Inflammatory macrophage treated with lipopolysaccharide for 1 hour (primary cell): ENCODE measurements around the gene NISCH.
A peak's percentile ranks its signal among the peaks of the same experiment; 100 is the strongest.

Experiments used
- DNase-seq, 2 donors: peaks; one replicate each; pipeline ENCODE4 v3.0.0-alpha.2; 2020 to 2022

Gene NISCH

GRCh38 chr3:52447512-52448355, 7.7 kb upstream of the NISCH start:
- DNase-seq, result no peak

- DNase-seq, result no peak
Observed at GRCh38 chr3:52450489-52451236, 4.7 kb upstream of the NISCH start.

- DNase-seq, result no peak
Observed at GRCh38 chr3:52451237-52452083, 3.9 kb upstream of the NISCH start.

GRCh38 chr3:52452126-52452525, 3.3 kb upstream of the NISCH start:
- DNase-seq, result no peak

- DNase-seq, result no peak
Observed at GRCh38 chr3:52452570-52453221, 2.7 kb upstream of the NISCH start.

GRCh38 chr3:52453496-52454249, 1.7 kb upstream of the NISCH start, which contains the start of gene TNNC1:
Gene TNNC1, minus strand, starts transcription at chr3:52454041. Its CDS starts 26 bp downstream, at chr3:52454015.
- no peak for DNase-seq

GRCh38 chr3:52454250-52454937, 1.0 kb upstream of the NISCH start:
- DNase-seq, result no peak

- no peak for DNase-seq
Observed at GRCh38 chr3:52454938-52455282, 494 bp upstream of the NISCH start.

GRCh38 chr3:52456169-52456799, 880 bp downstream of the NISCH start:
- DNase-seq, result no peak

DNA sequence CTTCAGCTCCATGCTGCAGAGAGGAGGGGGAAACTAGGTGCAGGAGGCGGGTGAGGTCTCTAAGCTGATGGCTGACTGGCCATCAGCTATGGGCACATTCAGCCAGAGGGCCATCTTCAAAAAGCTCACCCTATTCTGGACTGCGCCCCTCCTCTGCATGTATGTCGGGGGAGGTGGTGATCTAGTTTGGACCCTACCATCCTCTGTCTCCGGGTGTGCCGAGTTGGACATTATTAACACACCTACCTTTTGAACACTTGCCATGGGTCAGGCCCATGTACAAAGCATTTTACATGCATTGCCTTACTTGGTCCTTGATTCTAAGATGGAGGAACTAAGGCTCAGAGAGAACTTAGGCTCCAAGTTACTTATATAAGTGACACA, 1.4 kb downstream of the NISCH start:
- no peak for DNase-seq

DNA sequence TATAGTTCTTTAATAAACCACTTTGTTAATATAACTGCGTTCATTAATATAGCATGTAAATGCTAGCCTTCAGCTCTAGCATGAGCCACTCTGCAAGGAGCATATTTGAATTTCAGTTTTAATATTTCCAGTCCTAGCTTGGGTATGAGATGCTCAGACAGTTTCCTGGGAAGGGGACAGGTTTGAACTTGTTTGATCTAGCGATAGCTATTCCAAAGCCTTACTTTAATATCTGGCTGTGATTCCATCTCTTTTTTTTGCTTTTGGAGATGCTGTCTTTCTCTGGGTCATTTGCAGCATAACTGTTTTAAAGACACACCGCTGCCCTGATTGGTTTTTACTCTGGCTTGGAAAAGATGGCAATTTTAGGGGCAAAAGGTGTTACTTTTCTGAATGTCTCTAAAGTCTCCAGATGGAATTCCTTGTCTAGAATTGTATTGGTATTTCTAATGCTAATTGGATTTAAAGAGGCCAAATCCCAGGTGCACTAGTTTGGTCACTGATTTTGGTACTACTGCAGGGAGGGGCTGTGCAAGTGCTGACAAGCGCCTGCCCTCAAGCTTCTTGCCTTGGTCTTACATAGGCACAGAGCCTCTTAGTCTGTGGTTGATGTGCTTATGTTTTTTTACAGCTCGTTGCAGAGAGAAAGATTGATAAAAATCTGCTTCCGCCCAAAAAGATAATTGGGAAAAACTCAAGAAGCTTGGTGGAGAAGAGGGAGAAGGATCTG, 2.8 kb downstream of the NISCH start:
- DNase-seq, result no peak

GRCh38 chr3:52458770-52459545, 3.6 kb downstream of the NISCH start:
- DNase-seq, result no peak

GRCh38 chr3:52461874-52462273, 6.5 kb downstream of the NISCH start:
- DNase-seq, result no peak

DNA sequence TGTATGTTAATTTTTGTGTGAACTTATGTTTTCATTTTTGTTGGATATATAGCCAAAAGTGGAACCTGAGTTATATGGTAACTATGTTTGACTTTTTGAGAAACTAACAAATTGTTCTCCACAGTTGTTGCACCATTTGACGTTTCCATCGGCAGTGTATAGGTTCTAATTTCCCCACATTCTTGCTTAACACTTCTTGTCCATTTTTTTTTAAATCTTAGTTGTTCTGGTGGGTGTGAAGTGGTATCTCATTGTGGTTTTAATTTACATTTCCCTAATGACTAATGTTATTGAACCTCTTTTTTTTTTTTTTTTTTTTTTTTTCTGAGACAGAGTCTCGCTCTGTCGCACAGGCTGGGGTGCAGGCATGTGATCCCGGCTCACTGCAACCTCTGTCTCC, 8.0 kb downstream of the NISCH start:
- peak; percentile 63 to 66 for DNase-seq

GRCh38 chr3:52468336-52468735, 12.9 kb downstream of the NISCH start:
- DNase-seq, result peak in 1 of 2 donors; percentile 16

- DNase-seq, result no peak
Observed at GRCh38 chr3:52469001-52469400, 13.6 kb downstream of the NISCH start.

GRCh38 chr3:52470920-52471319, 15.5 kb downstream of the NISCH start:
- no peak for DNase-seq

GRCh38 chr3:52471371-52472238, 16.2 kb downstream of the NISCH start:
- DNase-seq, result peak; percentile 52 to 87
